Measurements from ENCODE around the gene PODXL.

PODXL gene

GRCh38 chr7:131538071-131538812, 18.2 kb downstream of the PODXL start:
- H3K27ac Mint-ChIP-seq: no peak overlapping the region
- H3K4me1 Mint-ChIP-seq: peaks cover 3% of the 10 kb centered on the region
- ATAC-seq (ENCODE audit: low read depth): no peak

GRCh38 chr7:131537571-131537978, 18.9 kb downstream of the PODXL start:
- Mint-ChIP-seq H3K4me1 (peaks cover 3% of the 10 kb centered on the region), H3K4me3 (no peak overlapping the region), H3K36me3 (no peaks in the 10 kb centered on the region), H3K27ac (no peak overlapping the region), H3K27me3 (no peaks in the 10 kb centered on the region), H3K9me3 (no peaks in the 10 kb centered on the region)
- ATAC-seq (ENCODE audit: low read depth): no peak
- DNase-seq (ENCODE audit: low spot score in 2 of 2): no peak

More at GRCh38 chr7:131538071-131538812, 18.2 kb downstream of the PODXL start:
- no peaks in the 10 kb centered on the region for H3K9me3 Mint-ChIP-seq
- no peak overlapping the region for H3K4me3 Mint-ChIP-seq
- DNase-seq (ENCODE audit: low spot score in 2 of 2): no peak
- H3K27me3 Mint-ChIP-seq: no peaks in the 10 kb centered on the region
- no peaks in the 10 kb centered on the region for H3K36me3 Mint-ChIP-seq

- no peak for DNase-seq (ENCODE audit: low spot score in 2 of 2)
- Mint-ChIP-seq H3K4me3 (no peak overlapping the region), H3K36me3 (no peaks in the 10 kb centered on the region), H3K27ac (no peak overlapping the region), H3K4me1 (peaks cover 3% of the 10 kb centered on the region), H3K9me3 (no peaks in the 10 kb centered on the region), H3K27me3 (no peaks in the 10 kb centered on the region)
- no peak for ATAC-seq (ENCODE audit: low read depth)
Observed at GRCh38 chr7:131536361-131536849, 20.0 kb downstream of the PODXL start.

GRCh38 chr7:131533566-131534561, 22.6 kb downstream of the PODXL start:
- no peaks in the 10 kb centered on the region for H3K27me3 Mint-ChIP-seq
- H3K4me3 Mint-ChIP-seq: no peak overlapping the region
- ATAC-seq (ENCODE audit: low read depth): no peak
- no peak overlapping the region for H3K27ac Mint-ChIP-seq
- H3K36me3 Mint-ChIP-seq: no peaks in the 10 kb centered on the region
- peaks cover 3% of the 10 kb centered on the region for H3K4me1 Mint-ChIP-seq
- no peaks in the 10 kb centered on the region for H3K9me3 Mint-ChIP-seq
- no peak for DNase-seq (ENCODE audit: low spot score in 2 of 2)

GRCh38 chr7:131533151-131533559, 23.3 kb downstream of the PODXL start:
- Mint-ChIP-seq H3K4me1 (peaks cover 3% of the 10 kb centered on the region), H3K4me3 (no peak overlapping the region)
- ATAC-seq (ENCODE audit: low read depth): no peak

GRCh38 chr7:131532570-131533091, 23.8 kb downstream of the PODXL start:
- DNase-seq (ENCODE audit: low spot score in 2 of 2) (no peak), ATAC-seq (ENCODE audit: low read depth) (no peak)
- Mint-ChIP-seq H3K9me3 (no peaks in the 10 kb centered on the region), H3K27me3 (no peaks in the 10 kb centered on the region), H3K36me3 (no peaks in the 10 kb centered on the region), H3K4me1 (peaks cover 3% of the 10 kb centered on the region), H3K4me3 (no peak overlapping the region), H3K27ac (no peak overlapping the region)

More at GRCh38 chr7:131533151-131533559, 23.3 kb downstream of the PODXL start:
- no peak for DNase-seq (ENCODE audit: low spot score in 2 of 2)
- Mint-ChIP-seq H3K27ac (no peak overlapping the region), H3K9me3 (no peaks in the 10 kb centered on the region), H3K27me3 (no peaks in the 10 kb centered on the region), H3K36me3 (no peaks in the 10 kb centered on the region)

GRCh38 chr7:131530137-131530536, 26.3 kb downstream of the PODXL start:
- Mint-ChIP-seq H3K36me3 (no peaks in the 10 kb centered on the region), H3K27ac (no peak overlapping the region), H3K4me1 (peaks cover 5% of the 10 kb centered on the region), H3K27me3 (no peaks in the 10 kb centered on the region), H3K4me3 (no peak overlapping the region), H3K9me3 (no peaks in the 10 kb centered on the region)
- DNase-seq (ENCODE audit: low spot score in 2 of 2) (no peak), ATAC-seq (ENCODE audit: low read depth) (no peak)

- Mint-ChIP-seq H3K27me3 (no peaks in the 10 kb centered on the region), H3K4me1 (peaks cover 5% of the 10 kb centered on the region), H3K4me3 (no peak overlapping the region), H3K27ac (no peak overlapping the region), H3K36me3 (no peaks in the 10 kb centered on the region), H3K9me3 (no peaks in the 10 kb centered on the region)
- DNase-seq (ENCODE audit: low spot score in 2 of 2) (no peak), ATAC-seq (ENCODE audit: low read depth) (no peak)
Observed at GRCh38 chr7:131529617-131530016, 26.8 kb downstream of the PODXL start.

GRCh38 chr7:131529179-131529578, 27.2 kb downstream of the PODXL start:
- peaks cover 5% of the 10 kb centered on the region for H3K4me1 Mint-ChIP-seq
- DNase-seq (ENCODE audit: low spot score in 2 of 2): no peak

GRCh38 chr7:131527456-131527855, 29.0 kb downstream of the PODXL start:
- peaks cover 8% of the 10 kb centered on the region for H3K4me1 Mint-ChIP-seq
- H3K4me3 Mint-ChIP-seq: no peak overlapping the region
- no peaks in the 10 kb centered on the region for H3K36me3 Mint-ChIP-seq
- no peaks in the 10 kb centered on the region for H3K27me3 Mint-ChIP-seq
- no peaks in the 10 kb centered on the region for H3K9me3 Mint-ChIP-seq
- no peak for DNase-seq (ENCODE audit: low spot score in 2 of 2)
- H3K27ac Mint-ChIP-seq: no peak overlapping the region
- ATAC-seq (ENCODE audit: low read depth): peak; percentile 82

More at GRCh38 chr7:131529179-131529578, 27.2 kb downstream of the PODXL start:
- ATAC-seq (ENCODE audit: low read depth): no peak
- no peaks in the 10 kb centered on the region for H3K9me3 Mint-ChIP-seq
- H3K36me3 Mint-ChIP-seq: no peaks in the 10 kb centered on the region
- H3K27ac Mint-ChIP-seq: no peak overlapping the region
- no peak overlapping the region for H3K4me3 Mint-ChIP-seq
- H3K27me3 Mint-ChIP-seq: no peaks in the 10 kb centered on the region

- ATAC-seq (ENCODE audit: low read depth) (no peak), DNase-seq (ENCODE audit: low spot score in 2 of 2) (no peak)
- Mint-ChIP-seq H3K9me3 (no peaks in the 10 kb centered on the region), H3K27ac (no peak overlapping the region), H3K4me3 (no peak overlapping the region), H3K36me3 (no peaks in the 10 kb centered on the region), H3K4me1 (peaks cover 10% of the 10 kb centered on the region), H3K27me3 (no peaks in the 10 kb centered on the region)
Observed at GRCh38 chr7:131525820-131526219, 30.6 kb downstream of the PODXL start.

- Mint-ChIP-seq H3K36me3 (no peaks in the 10 kb centered on the region), H3K4me3 (no peak overlapping the region), H3K9me3 (no peaks in the 10 kb centered on the region), H3K27me3 (no peaks in the 10 kb centered on the region), H3K4me1 (peaks cover 10% of the 10 kb centered on the region), H3K27ac (no peak overlapping the region)
- no peak for ATAC-seq (ENCODE audit: low read depth)
- DNase-seq (ENCODE audit: low spot score in 2 of 2): no peak
Observed at GRCh38 chr7:131524703-131525102, 31.7 kb downstream of the PODXL start.

- Mint-ChIP-seq H3K36me3 (no peaks in the 10 kb centered on the region), H3K27me3 (no peaks in the 10 kb centered on the region), H3K9me3 (no peaks in the 10 kb centered on the region), H3K4me1 (peaks cover 10% of the 10 kb centered on the region), H3K4me3 (no peak overlapping the region), H3K27ac (no peak overlapping the region)
- DNase-seq (ENCODE audit: low spot score in 2 of 2): no peak
- ATAC-seq (ENCODE audit: low read depth): no peak
Observed at GRCh38 chr7:131524115-131524514, 32.3 kb downstream of the PODXL start.

All from memory B cell (primary cell).